NCI-H1092 treated with DMSO at 0.1 percent for 48 hours (cell line): ENCODE measurements around the gene KIF21A.

Source experiments
- DNase-seq: peaks from one replicate; lab custom pipeline; 2025; lab: John Stamatoyannopoulos, UW

KIF21A gene

DNA sequence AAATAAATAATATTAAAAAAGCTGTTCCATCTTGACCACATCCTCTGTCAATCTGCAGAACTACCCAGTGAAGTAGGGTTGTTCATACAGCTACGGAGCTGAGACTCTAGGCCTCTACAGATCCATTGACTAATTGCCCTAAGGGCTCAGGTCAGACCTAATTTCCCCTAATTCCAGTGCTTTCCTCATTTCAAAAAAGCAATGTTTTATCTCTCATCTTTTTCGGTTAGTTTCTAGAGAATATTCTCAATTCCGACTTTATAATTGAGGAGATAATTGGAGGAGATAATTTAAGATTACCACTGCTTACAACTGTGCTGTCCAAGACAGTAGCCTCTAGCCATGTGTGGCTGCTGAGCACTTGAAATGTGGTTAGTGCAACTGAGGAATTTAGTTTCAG lies 167.1 kb downstream of the KIF21A start:
- no peak for DNase-seq

- peak; percentile 41 for DNase-seq
Observed at GRCh38 chr12:39272871-39273655, 169.9 kb downstream of the KIF21A start.

DNA sequence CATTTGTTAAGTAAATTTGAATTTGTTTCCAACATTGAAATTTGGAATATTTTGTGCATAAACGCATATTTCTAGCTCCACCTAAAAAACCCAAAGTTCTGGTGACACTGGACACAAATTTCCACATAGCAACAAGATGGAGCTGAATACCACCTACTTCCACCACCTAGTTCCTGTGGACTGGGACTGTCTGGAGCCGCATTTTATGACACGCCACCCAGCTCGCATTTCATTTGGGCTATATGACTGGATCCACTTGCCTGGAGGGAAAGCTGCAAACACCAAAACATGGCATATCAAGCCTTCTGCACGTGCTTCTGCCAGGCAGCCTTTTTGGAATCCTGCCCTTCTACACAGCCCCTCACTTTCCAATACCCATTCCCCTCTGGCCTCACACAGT lies 173.4 kb downstream of the KIF21A start:
- no peak for DNase-seq

DNA sequence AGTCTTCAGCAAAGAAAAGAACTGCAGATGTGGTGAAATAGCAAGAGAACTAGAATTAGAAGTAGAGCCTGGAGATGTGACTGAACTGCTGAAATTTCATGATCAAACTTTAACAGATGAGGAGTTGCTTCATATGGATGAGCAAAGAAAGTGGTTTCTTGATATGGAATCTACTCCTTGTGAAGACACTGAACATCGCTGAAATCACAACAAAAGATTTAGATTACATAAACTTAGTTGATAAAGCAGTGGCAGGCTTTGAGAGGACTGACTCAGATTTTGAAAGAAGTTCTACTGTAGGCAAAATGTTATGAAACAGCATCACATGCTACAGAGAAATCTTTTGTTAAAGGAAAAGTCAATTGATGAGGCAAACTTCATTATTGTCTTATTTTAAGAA lies 175.0 kb downstream of the KIF21A start:
- DNase-seq: no peak

DNA sequence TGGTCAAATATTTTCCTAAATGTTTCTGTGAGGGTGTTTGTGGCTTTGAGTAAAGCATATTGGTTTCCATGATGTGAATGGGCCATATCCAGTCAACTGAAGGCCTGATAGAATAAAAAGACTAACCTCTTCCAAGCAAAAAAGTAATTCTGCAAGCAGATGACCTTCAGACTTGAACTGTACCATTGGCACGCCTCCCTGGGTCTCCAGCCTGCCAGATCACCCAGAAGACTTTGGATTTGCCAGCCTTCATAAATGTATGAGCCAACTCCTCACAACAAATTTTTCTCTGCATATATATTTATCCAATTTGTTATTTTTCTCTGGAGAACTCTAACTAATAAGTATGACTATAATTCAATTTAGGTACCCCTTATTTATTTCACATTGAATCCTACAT lies 190.3 kb downstream of the KIF21A start:
- no peak for DNase-seq
